Activated CD8-positive, alpha-beta T cell treated with anti-CD3 and anti-CD28 coated beads, Interleukin-2, amount 10 ng/mL, durations not matched to agents 7 days and 5 days (primary cell): ENCODE data around the gene SELE. TPM values are rescaled to one million over a fixed set of nuclear protein-coding genes. Genes with fewer than 3 reads are reported as not detected.
"Not testable (repeated sequence)": the region's sequence is repeated elsewhere in the genome, so short reads cannot be mapped to it uniquely, and the experiment has no call there.

Source experiments
- ATAC-seq: fragments of 150-1000 bp; cut with Tn5 transposase; one replicate; pipeline ENCODE4 v1.10.0; 2021; ENCODE audit warnings: moderate library complexity
- CTCF ChIA-PET: fragments of 350-600 bp; sonication (Branson Sonifier 250); formaldehyde crosslinking; loops from one replicate; lab custom pipeline; 2021; ENCODE audit warnings: antibody characterized with exemption; lab: Charles Lee
- POLR2A ChIA-PET: fragments of 350-600 bp; sonication (Branson Sonifier 250); formaldehyde crosslinking; loops from one replicate; lab custom pipeline; 2021; ENCODE audit warnings: antibody characterized with exemption; lab: Charles Lee
- DNase-seq: peaks from one replicate; pipeline ENCODE4 v3.0.0-alpha.2; 2020
- H3K27ac Mint-ChIP-seq: one replicate; pipeline ENCODE4 v1.8.0; 2021; ENCODE audit warnings: mild to moderate bottlenecking, mixed read lengths
- H3K27me3 Mint-ChIP-seq: one replicate; pipeline ENCODE4 v1.8.0; 2021; ENCODE audit warnings: low read depth, mixed read lengths
- H3K36me3 Mint-ChIP-seq: one replicate; pipeline ENCODE4 v1.8.0; 2021; ENCODE audit warnings: low read depth, mixed read lengths
- H3K4me1 Mint-ChIP-seq: one replicate; pipeline ENCODE4 v1.8.0; 2021; ENCODE audit warnings: low read depth, mixed read lengths
- H3K4me3 Mint-ChIP-seq: one replicate; pipeline ENCODE4 v1.8.0; 2021; ENCODE audit warnings: mild to moderate bottlenecking, mixed read lengths
- H3K9me3 Mint-ChIP-seq: one replicate; pipeline ENCODE4 v1.8.0; 2022; ENCODE audit warnings: mixed read lengths; ENCODE audit not compliant: insufficient read depth
- total RNA-seq, 2 experiments: library from RNA; stranded (reverse); gene quantifications; one replicate each; pipeline ENCODE4 v1.2.3, GENCODE V29; 2021

The SELE gene
- total RNA-seq, 2 experiments from 2014 or later, result not detected

DNA sequence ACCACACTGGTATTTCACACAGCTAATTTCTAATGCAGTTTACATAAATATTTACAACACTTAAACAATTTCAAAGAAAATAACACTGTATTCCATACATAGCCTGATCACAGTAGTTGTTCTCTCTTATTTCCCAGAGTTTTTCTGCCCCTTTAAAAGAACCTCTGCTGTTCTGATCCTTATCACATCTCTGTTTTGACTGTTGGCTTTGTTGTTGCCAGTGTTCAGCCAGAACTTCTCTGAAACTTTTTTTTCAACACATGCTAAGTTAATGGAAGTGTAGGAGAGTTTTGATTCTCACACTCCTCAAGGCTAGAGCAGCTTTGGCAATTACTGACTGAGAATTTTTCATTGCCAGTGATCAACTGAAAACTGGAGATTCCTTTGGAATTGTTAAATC lies 11.1 kb downstream of the SELE start:
- peaks cover 16% of the 10 kb centered on the region for H3K27me3 Mint-ChIP-seq
- no peak overlapping the region for H3K27ac Mint-ChIP-seq
- no peak for DNase-seq
- POLR2A ChIA-PET, result no interaction called here
- no peaks in the 10 kb centered on the region for H3K4me1 Mint-ChIP-seq
- CTCF ChIA-PET, result interaction anchor here (0.8 to 3.0 kb wide), 2 partner anchors 11 to 137 kb away, joined by 3 to 10 read pairs; partner anchors contain the start of genes F5 and SELL
- H3K36me3 Mint-ChIP-seq, result no peaks in the 10 kb centered on the region
- H3K9me3 Mint-ChIP-seq, result no peaks in the 10 kb centered on the region
- no peak overlapping the region for H3K4me3 Mint-ChIP-seq
- no peak for ATAC-seq

DNA sequence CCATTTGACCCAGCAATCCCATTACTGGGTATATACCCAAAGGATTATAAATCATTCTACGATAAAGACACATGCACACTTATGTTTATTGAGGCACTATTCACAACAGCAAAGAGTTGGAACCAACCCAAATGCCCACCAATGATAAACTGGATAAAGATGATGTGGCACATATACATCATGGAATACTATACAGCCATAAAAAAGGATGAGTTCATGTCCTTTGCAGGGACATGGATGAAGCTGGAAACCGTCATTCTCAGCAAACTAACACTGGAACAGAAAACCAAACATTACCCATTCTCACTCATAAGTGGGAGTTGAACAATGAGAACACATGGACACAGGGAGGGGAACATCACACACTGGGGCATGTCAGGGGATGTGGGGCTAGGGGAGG lies 18.8 kb downstream of the SELE start:
- POLR2A ChIA-PET, result not testable (repeated sequence)

DNA sequence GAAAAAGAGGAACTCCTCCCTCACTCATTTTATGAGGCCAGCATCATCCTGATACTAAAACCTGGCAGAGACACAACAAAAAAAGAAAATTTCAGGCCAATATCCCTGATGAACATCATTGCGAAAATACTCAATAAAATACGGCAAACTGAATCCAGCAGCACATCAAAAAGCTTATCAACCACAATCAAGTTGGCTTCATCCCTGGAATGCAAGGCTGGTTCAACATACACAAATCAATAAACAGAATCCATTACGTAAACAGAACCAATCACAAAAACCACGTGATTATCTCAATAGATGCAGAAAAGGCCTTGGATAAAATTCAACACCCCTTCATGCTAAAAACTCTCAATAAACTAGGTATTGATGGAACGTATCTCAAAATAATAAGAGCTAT lies 20.8 kb downstream of the SELE start:
- ChIA-PET CTCF (interaction anchor here (0.8 to 3.4 kb wide), 23 partner anchors 8 to 1371 kb away, joined by 3 to 215 read pairs (median 10); partner anchors contain the start of genes F5 and METTL18), POLR2A (interaction anchor here (0.8 to 1.0 kb wide), 2 partner anchors 23 to 82 kb away, joined by 3 read pairs; partner anchors contain the start of gene METTL18)
- peaks cover 20% of the 10 kb centered on the region for H3K4me1 Mint-ChIP-seq
- not testable (repeated sequence) for DNase-seq, ATAC-seq, H3K27ac Mint-ChIP-seq, H3K9me3 Mint-ChIP-seq, H3K4me3 Mint-ChIP-seq
- peaks cover 14% of the 10 kb centered on the region for H3K27me3 Mint-ChIP-seq
- H3K36me3 Mint-ChIP-seq, result peaks cover 20% of the 10 kb centered on the region

More for the DNA sequence above, 18.8 kb downstream of the SELE start:
- DNase-seq, H3K27ac Mint-ChIP-seq, H3K4me1 Mint-ChIP-seq, CTCF ChIA-PET, H3K4me3 Mint-ChIP-seq, ATAC-seq, H3K36me3 Mint-ChIP-seq, H3K9me3 Mint-ChIP-seq: not testable (repeated sequence)
- H3K27me3 Mint-ChIP-seq, result peaks cover 20% of the 10 kb centered on the region

DNA sequence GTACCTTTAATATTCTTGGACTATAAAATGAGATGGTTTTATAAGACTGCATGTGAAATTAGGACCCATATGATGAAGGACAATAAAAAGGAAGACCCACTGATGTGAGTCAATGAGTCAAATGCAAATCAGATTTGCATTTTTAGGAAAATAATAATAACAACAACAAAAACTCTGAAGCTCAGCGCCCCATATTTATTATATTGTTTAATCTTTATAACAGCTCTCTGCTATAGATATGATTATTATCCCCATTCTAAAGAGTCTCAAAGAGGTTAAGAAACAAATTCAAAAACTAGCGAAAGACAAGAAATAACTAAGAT lies 21.6 kb downstream of the SELE start:
- ATAC-seq, result no peak
- Mint-ChIP-seq H3K4me3 (peak overlapping the region; percentile 81), H3K36me3 (peaks cover 23% of the 10 kb centered on the region), H3K4me1 (peaks cover 23% of the 10 kb centered on the region), H3K9me3 (no peaks in the 10 kb centered on the region), H3K27me3 (peaks cover 12% of the 10 kb centered on the region), H3K27ac (no peak overlapping the region)
- ChIA-PET CTCF (interaction anchor here (0.7 to 3.4 kb wide), 58 partner anchors 9 to 1552 kb away, joined by 3 to 215 read pairs (median 4); partner anchors contain the start of genes F5, METTL18 and SLC19A2), POLR2A (interaction anchor here (0.5 to 1.8 kb wide), 13 partner anchors 10 to 234 kb away, joined by 3 to 8 read pairs (median 3); partner anchors contain the start of genes F5 and METTL18)
- DNase-seq, result no peak

DNA sequence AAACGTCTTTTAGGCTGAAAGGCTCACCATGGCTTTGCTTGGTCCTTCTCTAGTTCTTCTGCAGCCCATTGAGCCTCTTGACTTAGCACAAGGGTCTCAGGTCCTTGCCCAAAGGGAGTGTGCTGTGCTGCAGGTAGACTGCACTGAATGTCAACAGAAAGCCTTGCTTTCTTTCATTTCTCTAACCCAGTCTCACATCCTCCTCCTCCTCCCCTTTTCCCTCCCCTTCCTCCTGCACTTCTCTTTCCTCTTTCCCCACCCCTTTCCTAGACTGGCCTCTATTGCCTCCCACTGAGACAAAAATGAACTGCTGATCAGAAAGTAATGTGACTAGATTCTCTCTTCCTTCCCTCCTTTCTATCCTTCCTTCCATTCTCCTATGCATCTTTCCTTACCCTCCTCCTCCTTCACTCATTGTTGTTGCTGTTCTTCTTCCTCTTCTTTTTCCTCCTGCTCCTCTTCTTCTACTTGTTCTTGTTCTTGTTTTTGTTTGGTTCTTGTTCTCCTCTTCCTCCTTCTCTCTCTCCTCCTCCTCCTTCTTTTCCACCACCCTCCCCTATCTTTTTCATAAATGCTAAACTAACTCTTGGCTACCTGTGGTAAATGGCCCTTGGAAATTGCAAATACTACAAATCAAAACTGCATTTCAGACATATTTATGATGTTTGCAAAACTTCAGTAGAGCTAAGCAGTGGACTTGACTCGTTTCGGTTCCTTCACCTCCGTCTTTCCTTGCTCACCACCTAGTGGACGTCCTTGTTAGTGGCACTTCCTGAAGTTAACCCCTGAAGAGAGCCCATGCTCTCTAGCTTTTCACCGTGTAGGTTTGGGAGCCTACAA lies 22.2 kb downstream of the SELE start, which contains the start of gene SELL:
TSS of gene SELL (minus strand) at position 152 of the 840 bp plus-strand sequence. CDS start at position 30, 122 bp downstream.
- peak; percentile 89 for DNase-seq
- peaks cover 29% of the 10 kb centered on the region for H3K36me3 Mint-ChIP-seq
- peak within 1 kb of the TSS; percentile 90 for H3K27ac Mint-ChIP-seq
- H3K27me3 Mint-ChIP-seq, result peaks cover 10% of the 10 kb centered on the region
- no peaks in the 10 kb centered on the region for H3K9me3 Mint-ChIP-seq
- H3K4me1 Mint-ChIP-seq, result peaks cover 29% of the 10 kb centered on the region
- ATAC-seq, result peak; percentile 80
- peak within 1 kb of the TSS; percentile 81 for H3K4me3 Mint-ChIP-seq
- CTCF ChIA-PET, result interaction anchor here (0.7 to 3.4 kb wide), 57 partner anchors 10 to 1552 kb away, joined by 3 to 215 read pairs (median 4); partner anchors contain the start of genes F5, METTL18 and SLC19A2
- POLR2A ChIA-PET, result interaction anchor here (0.5 to 1.8 kb wide), 13 partner anchors 9 to 233 kb away, joined by 3 to 8 read pairs (median 3); partner anchors contain the start of genes F5 and METTL18

DNA sequence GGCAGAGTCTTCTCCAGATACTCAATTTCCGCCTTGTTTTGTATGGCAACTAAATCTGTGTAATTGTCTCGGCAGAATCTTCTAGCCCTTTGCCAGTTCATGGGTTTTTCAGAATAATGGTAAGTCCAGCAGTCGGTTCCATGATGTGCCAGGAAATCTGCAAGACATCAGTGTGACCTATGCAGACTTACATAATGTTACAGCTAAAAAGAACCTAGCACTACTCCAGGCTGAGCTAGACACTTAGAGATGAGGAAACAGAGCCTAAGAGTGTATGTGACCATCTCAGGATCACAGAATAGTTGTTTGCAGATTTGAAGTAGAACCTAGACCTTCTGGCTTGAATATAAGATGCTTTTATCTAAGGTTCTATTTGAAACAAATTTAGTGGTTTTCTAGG lies 25.2 kb downstream of the SELE start:
- Mint-ChIP-seq H3K4me3 (peak overlapping the region; percentile 81), H3K36me3 (peaks cover 59% of the 10 kb centered on the region), H3K9me3 (no peaks in the 10 kb centered on the region), H3K27ac (peak overlapping the region; percentile 92), H3K27me3 (no peaks in the 10 kb centered on the region), H3K4me1 (peaks cover 59% of the 10 kb centered on the region)
- ChIA-PET CTCF (interaction anchor here (1.3 to 5.0 kb wide), 7 partner anchors 10 to 162 kb away, joined by 3 to 75 read pairs (median 7); partner anchors contain the start of gene F5), POLR2A (interaction anchor here (1.0 to 6.7 kb wide), 4 partner anchors 8 to 27 kb away, joined by 3 to 94 read pairs (median 8); no protein-coding TSS in a partner anchor)
- DNase-seq (no peak), ATAC-seq (peak; percentile 31)

DNA sequence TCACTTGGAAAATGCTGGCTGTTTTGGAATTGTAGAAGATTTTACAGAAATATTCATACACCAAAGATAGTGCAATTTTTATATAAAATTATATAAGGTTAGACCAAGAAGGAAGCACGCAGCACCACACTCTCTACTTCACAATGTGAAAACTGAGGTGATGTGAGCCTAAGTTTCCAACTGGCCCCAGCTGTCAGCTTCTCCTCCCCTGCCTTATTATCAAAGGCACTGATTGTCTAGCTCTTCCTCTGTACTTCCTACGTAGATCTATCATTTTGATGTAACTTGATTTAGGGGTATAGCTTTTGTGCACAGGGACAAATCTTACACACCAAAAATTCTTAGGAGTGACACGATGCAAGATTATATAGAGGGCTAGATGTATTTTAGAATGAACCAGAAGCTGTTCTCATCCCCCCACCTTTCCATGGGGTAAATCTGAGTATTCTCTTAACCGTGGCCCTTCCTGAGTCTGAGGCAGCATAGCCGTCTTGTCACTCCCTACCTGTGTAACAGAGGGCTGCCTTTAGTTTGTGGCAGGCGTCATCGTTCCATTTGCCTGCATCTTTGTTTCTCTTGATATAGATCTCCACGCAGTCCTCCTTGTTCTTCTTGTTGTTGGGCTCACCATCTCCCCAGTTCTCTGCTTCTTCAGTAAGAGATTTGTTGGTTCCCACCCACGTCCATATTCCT lies 25.8 kb downstream of the SELE start:
- Mint-ChIP-seq H3K36me3 (peaks cover 62% of the 10 kb centered on the region), H3K9me3 (no peaks in the 10 kb centered on the region), H3K4me1 (peaks cover 65% of the 10 kb centered on the region), H3K27ac (peak overlapping the region; percentile 92), H3K4me3 (peak overlapping the region; percentile 81), H3K27me3 (no peaks in the 10 kb centered on the region)
- CTCF ChIA-PET, result interaction anchor here (1.3 to 5.0 kb wide), 9 partner anchors 9 to 183 kb away, joined by 3 to 75 read pairs (median 7); partner anchors contain the start of gene F5
- POLR2A ChIA-PET, result interaction anchor here (0.8 to 6.7 kb wide), 6 partner anchors 8 to 122 kb away, joined by 3 to 94 read pairs (median 5); partner anchors contain the start of genes F5 and METTL18
- ATAC-seq, result peak; percentile 54
- no peak for DNase-seq

DNA sequence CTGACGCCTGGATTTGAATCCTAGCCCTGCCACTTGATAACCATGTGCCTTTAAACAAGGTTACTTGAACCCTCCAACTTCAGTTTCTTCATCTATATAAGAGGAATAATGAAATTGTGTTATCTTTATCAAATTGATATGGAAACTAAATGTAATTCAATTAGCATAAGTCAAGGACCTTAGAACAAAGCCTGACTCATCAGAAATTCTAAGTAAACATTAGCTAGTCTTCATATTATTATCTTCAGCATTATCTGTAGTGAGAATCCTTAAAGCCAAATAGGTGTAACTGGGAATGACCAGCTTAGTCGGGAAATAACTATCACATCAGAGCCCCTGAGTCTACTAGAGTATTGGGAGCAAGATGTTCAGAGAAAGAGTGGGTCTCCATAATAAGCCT lies 29.1 kb downstream of the SELE start:
- H3K4me3 Mint-ChIP-seq, result peak overlapping the region; percentile 26

DNA sequence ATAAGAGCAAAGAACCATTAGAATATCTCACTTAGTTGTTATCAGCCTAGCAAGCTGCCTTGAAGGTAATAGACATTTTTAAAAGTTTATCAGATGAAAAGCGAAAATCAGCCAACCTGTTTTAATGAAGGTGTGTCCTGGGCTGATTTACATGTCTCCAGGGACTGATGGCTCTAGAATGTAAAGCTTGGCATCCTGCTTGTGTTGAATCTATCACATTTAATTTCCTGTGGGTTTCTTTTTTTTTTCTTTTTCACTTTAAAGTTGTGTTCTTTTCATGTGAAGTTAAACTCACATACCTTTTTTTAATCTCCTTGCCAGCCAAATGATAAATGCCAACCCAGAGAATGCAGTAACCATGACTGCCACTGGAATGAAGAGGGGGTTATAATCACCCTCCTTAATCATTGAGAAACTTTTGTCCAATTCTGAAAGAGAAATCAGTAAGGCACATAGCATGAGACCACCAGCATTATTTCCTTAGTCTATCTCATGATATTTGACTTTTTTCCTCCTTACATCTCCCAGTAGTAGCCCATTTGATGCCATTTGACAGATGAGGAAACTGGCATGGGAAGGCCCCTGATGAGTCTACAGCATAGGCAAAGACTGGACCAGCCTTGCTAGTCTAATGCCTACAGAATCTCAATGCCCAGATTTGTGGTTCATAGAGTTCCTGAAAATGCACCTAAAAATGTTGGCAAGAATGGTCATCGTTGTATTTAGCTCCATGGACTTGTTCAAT lies 32.4 kb downstream of the SELE start:
- no peak for ATAC-seq

More for the DNA sequence above, 29.1 kb downstream of the SELE start:
- no peaks in the 10 kb centered on the region for H3K9me3 Mint-ChIP-seq
- ChIA-PET POLR2A (interaction anchor here (6.7 kb wide), 1 partner anchor 11 kb away, joined by 94 read pairs; no protein-coding TSS in a partner anchor), CTCF (interaction anchor here (0.7 to 4.8 kb wide), 6 partner anchors 8 to 119 kb away, joined by 3 to 75 read pairs (median 6); partner anchors contain the start of gene F5)
- no peak for DNase-seq
- H3K4me1 Mint-ChIP-seq, result peaks cover 84% of the 10 kb centered on the region
- no peak for ATAC-seq
- H3K27ac Mint-ChIP-seq, result no peak overlapping the region
- no peaks in the 10 kb centered on the region for H3K27me3 Mint-ChIP-seq
- H3K36me3 Mint-ChIP-seq, result peaks cover 84% of the 10 kb centered on the region

DNA sequence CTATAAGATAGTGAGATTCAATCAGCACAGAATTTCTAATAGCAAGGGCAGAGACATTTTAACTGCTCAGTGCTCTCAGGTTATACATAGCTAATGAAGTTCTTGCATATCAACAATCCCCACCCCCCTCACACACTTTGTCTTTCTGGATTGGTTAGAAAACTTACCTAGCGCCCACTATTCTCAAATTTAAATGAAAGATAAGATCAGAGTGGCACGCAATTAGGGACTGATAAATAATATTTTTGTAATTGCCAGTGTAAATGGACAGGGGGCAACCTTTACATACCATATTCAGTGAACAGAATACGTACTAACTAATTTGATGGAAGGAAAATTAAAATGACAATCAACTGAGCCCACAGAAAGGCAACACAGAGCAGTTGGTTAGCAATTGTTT lies 34.2 kb downstream of the SELE start:
- Mint-ChIP-seq H3K4me1 (peaks cover 94% of the 10 kb centered on the region), H3K36me3 (peaks cover 93% of the 10 kb centered on the region), H3K27me3 (no peaks in the 10 kb centered on the region), H3K27ac (peak overlapping the region; percentile 67), H3K4me3 (no peak overlapping the region), H3K9me3 (no peaks in the 10 kb centered on the region)
- no peak for DNase-seq
- ChIA-PET CTCF (interaction anchor here (1.0 to 5.5 kb wide), 10 partner anchors 8 to 115 kb away, joined by 3 to 79 read pairs (median 6); partner anchors contain the start of gene F5), POLR2A (interaction anchor here (0.7 to 1.9 kb wide), 6 partner anchors 8 to 1352 kb away, joined by 3 to 13 read pairs (median 5); no protein-coding TSS in a partner anchor)
- no peak for ATAC-seq

More for the DNA sequence above, 32.4 kb downstream of the SELE start:
- peaks cover 95% of the 10 kb centered on the region for H3K4me1 Mint-ChIP-seq
- H3K9me3 Mint-ChIP-seq, result no peaks in the 10 kb centered on the region
- peak overlapping the region; percentile 71 for H3K27ac Mint-ChIP-seq
- DNase-seq, result no peak
- peak overlapping the region; percentile 30 for H3K4me3 Mint-ChIP-seq
- H3K36me3 Mint-ChIP-seq, result peaks cover 94% of the 10 kb centered on the region
- CTCF ChIA-PET, result interaction anchor here (0.6 to 5.5 kb wide), 8 partner anchors 9 to 117 kb away, joined by 3 to 79 read pairs (median 12); partner anchors contain the start of gene F5
- POLR2A ChIA-PET, result interaction anchor here (0.6 to 2.1 kb wide), 6 partner anchors 9 to 133 kb away, joined by 3 to 23 read pairs (median 5); no protein-coding TSS in a partner anchor
- H3K27me3 Mint-ChIP-seq, result no peaks in the 10 kb centered on the region
